Measurements from ENCODE around the gene EFL1. TPM values are rescaled to one million over a fixed set of nuclear protein-coding genes. Genes with fewer than 3 reads are reported as not detected.

Gene EFL1
- polyA plus RNA-seq, 1 experiment = 19.3 TPM

DNA sequence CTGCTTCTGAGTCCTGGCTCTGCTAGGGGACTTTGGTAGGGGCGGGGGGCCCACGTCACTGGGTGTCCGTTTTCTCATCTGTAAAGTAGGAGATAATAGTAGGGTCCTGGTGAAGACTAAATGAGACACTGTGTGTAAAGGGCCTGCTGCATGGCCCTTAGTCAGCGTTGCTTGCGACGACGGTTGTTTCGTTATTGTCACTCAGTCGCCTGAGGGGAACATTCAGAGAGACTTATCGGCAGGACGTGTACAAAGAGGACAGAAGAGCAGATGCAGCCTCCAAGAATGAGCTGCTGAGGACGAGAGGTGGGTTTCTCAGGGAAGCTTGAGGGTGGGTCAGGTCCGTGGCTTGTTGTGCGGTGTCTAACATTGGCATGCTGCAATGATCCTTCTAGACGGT lies 163.9 kb downstream of the EFL1 start:
- TF ChIP-seq, protein P1, sequence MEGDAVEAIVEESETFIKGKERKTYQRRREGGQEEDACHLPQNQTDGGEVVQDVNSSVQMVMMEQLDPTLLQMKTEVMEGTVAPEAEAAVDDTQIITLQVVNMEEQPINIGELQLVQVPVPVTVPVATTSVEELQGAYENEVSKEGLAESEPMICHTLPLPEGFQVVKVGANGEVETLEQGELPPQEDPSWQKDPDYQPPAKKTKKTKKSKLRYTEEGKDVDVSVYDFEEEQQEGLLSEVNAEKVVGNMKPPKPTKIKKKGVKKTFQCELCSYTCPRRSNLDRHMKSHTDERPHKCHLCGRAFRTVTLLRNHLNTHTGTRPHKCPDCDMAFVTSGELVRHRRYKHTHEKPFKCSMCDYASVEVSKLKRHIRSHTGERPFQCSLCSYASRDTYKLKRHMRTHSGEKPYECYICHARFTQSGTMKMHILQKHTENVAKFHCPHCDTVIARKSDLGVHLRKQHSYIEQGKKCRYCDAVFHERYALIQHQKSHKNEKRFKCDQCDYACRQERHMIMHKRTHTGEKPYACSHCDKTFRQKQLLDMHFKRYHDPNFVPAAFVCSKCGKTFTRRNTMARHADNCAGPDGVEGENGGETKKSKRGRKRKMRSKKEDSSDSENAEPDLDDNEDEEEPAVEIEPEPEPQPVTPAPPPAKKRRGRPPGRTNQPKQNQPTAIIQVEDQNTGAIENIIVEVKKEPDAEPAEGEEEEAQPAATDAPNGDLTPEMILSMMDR (IDR thresholded peaks at IDR 0.05; ENCODE audit: low read depth, low read length) = no peak
- H3K9me3 ChIP-seq (ENCODE audit: control insufficient read depth, insufficient read depth, low read length) = no peaks in the 10 kb centered on the region
- ChIA-PET CTCF (interaction anchor here (0.8 kb wide), 1 partner anchor 10 kb away, joined by 5 read pairs; no protein-coding TSS in a partner anchor), POLR2A (no interaction called here)
- no peaks in the 10 kb centered on the region for H3K27me3 ChIP-seq (ENCODE audit: control insufficient read depth, insufficient read depth, low read length)
- DNase-seq (ENCODE audit: low read depth, low spot score) = no peak
- H3K4me3 ChIP-seq (ENCODE audit: low read depth, low read length) = no peak overlapping the region
- H3K27ac ChIP-seq (ENCODE audit: low read depth, low read length) = no peak overlapping the region

DNA sequence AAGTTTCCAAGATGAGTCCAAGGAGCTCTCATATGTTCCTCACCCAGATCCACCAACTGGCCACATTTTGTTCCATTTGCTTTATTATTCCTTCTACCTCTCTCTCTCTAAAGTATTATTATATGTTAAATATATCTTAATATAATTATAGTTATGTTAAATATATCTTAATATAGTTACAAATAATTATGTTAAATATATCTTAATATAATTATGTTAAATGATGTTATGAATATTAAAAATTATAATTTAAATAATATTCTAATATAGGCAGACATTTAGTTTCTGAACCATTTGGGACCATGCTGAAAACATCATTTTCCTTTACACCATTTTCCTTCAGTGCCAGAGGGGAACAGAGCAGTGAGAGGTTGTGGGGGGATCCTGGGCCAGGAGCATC lies 166.7 kb downstream of the EFL1 start:
- H3K4me3 ChIP-seq (ENCODE audit: low read depth, low read length) = no peak overlapping the region
- no peaks in the 10 kb centered on the region for H3K27me3 ChIP-seq (ENCODE audit: control insufficient read depth, insufficient read depth, low read length)
- no peak overlapping the region for H3K27ac ChIP-seq (ENCODE audit: low read depth, low read length)
- CTCF ChIA-PET = interaction anchor here (1.1 kb wide), 1 partner anchor 13 kb away, joined by 5 read pairs; no protein-coding TSS in a partner anchor
- no peak for DNase-seq (ENCODE audit: low read depth, low spot score)
- TF ChIP-seq, protein P1 (IDR thresholded peaks at IDR 0.05; ENCODE audit: low read depth, low read length) = no peak
- peaks cover 8% of the 10 kb centered on the region for H3K9me3 ChIP-seq (ENCODE audit: control insufficient read depth, insufficient read depth, low read length)
- POLR2A ChIA-PET = no interaction called here

DNA sequence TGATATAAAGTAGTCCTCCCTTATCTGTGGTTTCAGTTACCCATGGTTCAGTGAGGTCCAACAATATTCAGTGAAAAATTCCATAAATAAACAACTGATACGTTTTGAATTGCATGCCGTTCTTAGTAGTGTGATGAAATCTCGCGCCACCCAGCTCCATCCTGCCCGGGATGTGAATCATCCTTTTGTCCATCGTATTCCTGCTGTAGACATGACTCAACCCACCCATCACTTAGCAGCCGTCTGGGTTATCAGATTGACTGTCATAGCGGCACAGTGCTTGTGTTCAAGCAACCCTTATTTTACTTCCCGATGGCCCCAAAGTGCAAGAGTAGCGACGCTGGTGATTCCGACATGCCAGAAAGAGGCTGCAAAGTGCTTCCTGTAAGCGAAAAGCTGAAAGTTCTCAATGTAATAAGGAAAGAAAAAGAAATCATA lies 168.7 kb downstream of the EFL1 start:
- peak overlapping the region; percentile 35 for H3K4me3 ChIP-seq (ENCODE audit: low read depth, low read length)
- peak overlapping the region; percentile 57 for H3K27ac ChIP-seq (ENCODE audit: low read depth, low read length)
- POLR2A ChIA-PET = interaction anchor here (1.3 kb wide), 1 partner anchor 48 kb away, joined by 7 read pairs; the partner anchor contains the start of gene MEX3B
- no peaks in the 10 kb centered on the region for H3K27me3 ChIP-seq (ENCODE audit: control insufficient read depth, insufficient read depth, low read length)
- H3K9me3 ChIP-seq (ENCODE audit: control insufficient read depth, insufficient read depth, low read length) = peaks cover 8% of the 10 kb centered on the region
- TF ChIP-seq, protein P1 (IDR thresholded peaks at IDR 0.05; ENCODE audit: low read depth, low read length) = no peak
- CTCF ChIA-PET = interaction anchor here (1.1 to 1.2 kb wide), 2 partner anchors 14 to 613 kb away, joined by 3 to 4 read pairs; no protein-coding TSS in a partner anchor
- DNase-seq (ENCODE audit: low read depth, low spot score) = peak; percentile 79

DNA sequence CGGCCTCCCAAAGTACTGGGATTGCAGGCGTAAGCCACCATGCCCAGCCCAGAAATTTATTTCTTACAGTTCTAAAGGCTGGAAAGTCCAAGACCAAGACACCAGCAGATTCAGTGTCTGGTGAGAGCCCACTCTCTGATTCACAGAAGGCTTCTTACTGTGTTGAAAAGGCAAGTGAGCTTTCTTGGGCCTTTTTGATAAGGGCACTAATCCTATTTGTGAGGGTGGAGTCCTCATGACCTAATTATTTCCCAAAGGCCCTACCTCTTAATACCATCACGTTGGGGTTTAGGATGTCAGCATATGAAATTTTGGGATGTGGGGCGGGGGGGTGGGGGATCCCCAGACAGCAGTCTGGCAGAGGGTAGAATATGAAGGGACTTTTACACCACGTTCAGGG lies 169.2 kb downstream of the EFL1 start:
- Histone ChIP-seq H3K9me3 (ENCODE audit: control insufficient read depth, insufficient read depth, low read length) (peaks cover 8% of the 10 kb centered on the region), H3K4me3 (ENCODE audit: low read depth, low read length) (no peak overlapping the region), H3K27me3 (ENCODE audit: control insufficient read depth, insufficient read depth, low read length) (no peaks in the 10 kb centered on the region), H3K27ac (ENCODE audit: low read depth, low read length) (peak overlapping the region; percentile 39)
- TF ChIP-seq, protein P1 (IDR thresholded peaks at IDR 0.05; ENCODE audit: low read depth, low read length) = no peak
- POLR2A ChIA-PET = interaction anchor here (1.3 kb wide), 1 partner anchor 47 kb away, joined by 7 read pairs; the partner anchor contains the start of gene MEX3B
- DNase-seq (ENCODE audit: low read depth, low spot score) = no peak
- CTCF ChIA-PET = interaction anchor here (1.1 to 1.2 kb wide), 2 partner anchors 15 to 613 kb away, joined by 3 to 4 read pairs; no protein-coding TSS in a partner anchor

DNA sequence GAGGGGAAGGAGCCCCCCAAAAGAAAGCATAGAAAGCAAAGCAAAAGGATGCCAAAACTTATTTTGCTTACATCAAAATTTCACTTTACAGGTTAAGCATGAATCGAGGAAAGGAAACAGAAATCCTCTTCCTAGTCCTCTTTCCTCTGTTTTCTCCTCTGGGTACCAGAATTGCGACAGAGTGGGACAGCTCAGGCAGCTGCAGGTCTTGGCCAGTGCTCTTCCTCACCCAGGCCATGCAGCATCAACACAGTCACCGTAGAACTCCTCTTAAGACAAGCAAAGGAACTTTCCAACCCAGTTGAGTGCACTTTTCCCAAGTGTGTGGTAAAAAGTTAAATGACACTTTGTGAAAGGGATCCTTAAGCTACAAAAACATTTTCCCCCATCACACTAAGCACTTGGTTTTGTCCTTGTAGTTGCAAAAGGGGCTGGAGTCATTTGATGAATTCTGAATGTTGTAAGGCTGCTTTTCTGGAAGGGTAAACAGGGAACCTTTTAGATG lies 170.8 kb downstream of the EFL1 start:
- ChIA-PET CTCF (interaction anchor here (0.5 to 1.7 kb wide), 3 partner anchors 17 to 681 kb away, joined by 3 to 10 read pairs (median 3); no protein-coding TSS in a partner anchor), POLR2A (interaction anchor here (1.0 kb wide), 1 partner anchor 46 kb away, joined by 4 read pairs; the partner anchor contains the start of gene MEX3B)
- no peaks in the 10 kb centered on the region for H3K27me3 ChIP-seq (ENCODE audit: control insufficient read depth, insufficient read depth, low read length)
- DNase-seq (ENCODE audit: low read depth, low spot score) = no peak
- H3K9me3 ChIP-seq (ENCODE audit: control insufficient read depth, insufficient read depth, low read length) = peaks cover 8% of the 10 kb centered on the region
- TF ChIP-seq, protein P1 (IDR thresholded peaks at IDR 0.05; ENCODE audit: low read depth, low read length) = no peak
- H3K4me3 ChIP-seq (ENCODE audit: low read depth, low read length) = no peak overlapping the region
- H3K27ac ChIP-seq (ENCODE audit: low read depth, low read length) = no peak overlapping the region

All from AG04450 (cell line).